Measurements from ENCODE around the gene OR2T33.
"Not testable (repeated sequence)": the region's sequence is repeated elsewhere in the genome, so short reads cannot be mapped to it uniquely, and the experiment has no call there.

The OR2T33 gene, protein sequence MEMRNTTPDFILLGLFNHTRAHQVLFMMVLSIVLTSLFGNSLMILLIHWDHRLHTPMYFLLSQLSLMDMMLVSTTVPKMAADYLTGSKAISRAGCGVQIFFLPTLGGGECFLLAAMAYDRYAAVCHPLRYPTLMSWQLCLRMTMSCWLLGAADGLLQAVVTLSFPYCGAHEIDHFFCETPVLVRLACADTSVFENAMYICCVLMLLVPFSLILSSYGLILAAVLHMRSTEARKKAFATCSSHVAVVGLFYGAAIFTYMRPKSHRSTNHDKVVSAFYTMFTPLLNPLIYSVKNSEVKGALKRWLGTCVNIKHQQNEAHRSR

DNA sequence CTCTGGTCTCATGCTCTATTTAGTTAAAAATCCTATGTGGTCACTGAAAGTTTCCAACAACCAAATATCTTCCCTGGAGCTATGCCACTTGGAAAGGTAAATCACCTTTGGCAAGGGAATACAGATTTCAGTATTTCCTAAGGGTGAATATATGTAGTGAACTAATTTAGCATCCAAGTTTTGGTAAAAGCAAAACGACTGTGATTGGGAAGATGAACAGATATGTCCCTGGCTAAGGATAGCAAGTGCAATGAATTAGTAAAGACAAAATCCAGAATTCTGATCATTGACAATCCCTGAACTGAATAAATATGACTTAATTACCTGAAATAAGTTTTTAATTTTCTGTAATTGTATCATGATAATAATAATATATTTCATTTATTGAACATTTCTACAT, at the start of gene OR2T33:
OR2T33 (minus strand) TSS at position 101 of the 400 bp plus-strand sequence. CDS start 4,162 bp downstream, outside the sequence.
- Mint-ChIP-seq H3K9me3 (no peaks in the 10 kb centered on the region), H3K27me3 (no peaks in the 10 kb centered on the region), H3K36me3 (ENCODE audit: low read depth) (no peaks in the 10 kb centered on the region), H3K4me1 (ENCODE audit: low read depth) (no peaks in the 10 kb centered on the region), H3K27ac (no peak within 1 kb of the TSS), H3K4me3 (no peak within 1 kb of the TSS)

DNA sequence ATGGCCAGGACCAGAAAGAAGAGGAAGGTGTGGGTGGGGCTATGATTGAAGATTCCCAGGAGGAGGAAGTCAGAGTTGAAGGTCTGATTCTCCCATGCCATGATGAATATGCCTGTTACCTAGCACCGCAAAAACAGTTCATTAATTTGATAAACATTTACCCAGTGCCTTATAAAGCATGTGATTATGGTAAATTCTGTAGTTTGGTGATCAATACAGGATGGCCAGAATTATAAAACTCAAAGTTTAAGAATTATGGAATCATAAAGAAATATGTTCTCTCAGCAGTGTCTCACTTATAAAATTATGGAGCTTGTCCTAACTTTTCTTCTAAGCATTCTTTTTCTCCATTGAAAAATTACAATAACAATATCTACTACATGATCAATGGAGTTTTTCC, 46.7 kb upstream of the OR2T33 start, which contains the start of gene OR2M7:
OR2M7 (minus strand) TSS at position 101 of the 400 bp plus-strand sequence; CDS start at position 101, 0 bp downstream.
- Mint-ChIP-seq H3K9me3 (no peaks in the 10 kb centered on the region), H3K27ac (no peak within 1 kb of the TSS), H3K4me1 (ENCODE audit: low read depth) (no peaks in the 10 kb centered on the region)

DNA sequence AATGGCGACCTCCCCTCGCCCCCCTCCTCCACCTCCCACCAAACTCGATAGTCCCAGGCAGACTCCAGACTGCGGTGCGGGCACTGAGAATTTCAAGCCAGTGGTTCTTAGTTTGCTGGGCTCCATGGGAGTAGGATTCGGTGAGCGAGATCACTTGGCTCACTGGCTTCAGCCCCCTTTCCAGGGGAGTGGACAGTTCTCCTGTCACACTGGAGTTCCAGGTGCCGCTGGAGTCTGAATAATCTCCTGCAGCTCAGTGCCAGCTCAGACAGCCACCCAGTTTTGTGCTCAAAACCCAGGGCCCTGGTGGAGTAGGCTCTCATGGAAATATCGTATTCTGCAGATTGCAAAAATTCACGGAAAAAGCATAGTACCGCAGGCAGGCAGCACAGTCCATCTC, 39.0 kb upstream of the OR2T33 start:
- Mint-ChIP-seq H3K36me3 (ENCODE audit: low read depth) (no peaks in the 10 kb centered on the region), H3K4me1 (ENCODE audit: low read depth) (no peaks in the 10 kb centered on the region), H3K4me3 (no peak overlapping the region), H3K27me3 (peaks cover 27% of the 10 kb centered on the region), H3K9me3 (peaks cover 21% of the 10 kb centered on the region), H3K27ac (no peak overlapping the region)

More for the DNA sequence above, 46.7 kb upstream of the OR2T33 start, which contains the start of gene OR2M7:
- H3K4me3 Mint-ChIP-seq, result no peak within 1 kb of the TSS
- H3K36me3 Mint-ChIP-seq (ENCODE audit: low read depth), result no peaks in the 10 kb centered on the region
- peaks cover 17% of the 10 kb centered on the region for H3K27me3 Mint-ChIP-seq

DNA sequence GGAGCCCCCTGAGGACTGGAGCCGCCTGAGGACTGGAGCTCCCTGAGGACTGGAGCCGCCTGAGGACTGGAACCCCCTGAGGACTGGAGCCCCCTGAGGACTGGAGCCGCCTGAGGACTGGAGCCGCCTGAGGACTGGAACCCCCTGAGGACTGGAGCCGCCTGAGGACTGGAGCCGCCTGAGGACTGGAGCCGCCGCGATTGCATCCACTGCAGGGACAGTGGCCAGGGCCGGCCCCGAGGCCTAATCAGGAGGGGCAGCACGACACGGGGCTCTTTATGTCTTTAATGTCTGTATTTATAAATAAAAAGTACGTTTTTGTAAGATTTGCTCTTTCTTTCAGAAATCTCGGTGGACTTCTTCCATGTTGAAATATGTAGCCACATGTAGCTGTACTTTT, 29.0 kb upstream of the OR2T33 start:
- not testable (repeated sequence) for H3K4me1 Mint-ChIP-seq (ENCODE audit: low read depth); H3K27me3 Mint-ChIP-seq; H3K36me3 Mint-ChIP-seq (ENCODE audit: low read depth); H3K4me3 Mint-ChIP-seq; H3K9me3 Mint-ChIP-seq; H3K27ac Mint-ChIP-seq

DNA sequence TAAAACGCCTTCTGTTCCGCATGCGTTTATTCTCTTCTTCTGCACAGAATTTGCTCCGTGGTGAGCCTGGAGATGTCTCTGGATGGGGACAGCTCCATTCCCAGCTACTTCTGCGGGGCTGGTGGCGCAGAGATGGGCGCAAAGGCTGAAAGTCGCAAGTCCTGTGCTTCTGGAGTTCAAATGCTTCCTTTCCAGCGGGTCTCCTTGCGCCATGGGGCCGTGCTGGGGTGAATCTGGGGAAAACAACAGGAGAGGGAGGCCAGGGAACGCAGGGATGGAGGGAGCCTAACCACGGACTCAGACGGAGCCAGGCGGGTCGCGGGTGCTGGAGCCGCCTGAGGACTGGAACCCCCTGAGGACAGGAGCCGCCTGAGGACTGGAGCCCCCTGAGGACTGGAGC, 28.3 kb upstream of the OR2T33 start:
- no peak overlapping the region for H3K27ac Mint-ChIP-seq

DNA sequence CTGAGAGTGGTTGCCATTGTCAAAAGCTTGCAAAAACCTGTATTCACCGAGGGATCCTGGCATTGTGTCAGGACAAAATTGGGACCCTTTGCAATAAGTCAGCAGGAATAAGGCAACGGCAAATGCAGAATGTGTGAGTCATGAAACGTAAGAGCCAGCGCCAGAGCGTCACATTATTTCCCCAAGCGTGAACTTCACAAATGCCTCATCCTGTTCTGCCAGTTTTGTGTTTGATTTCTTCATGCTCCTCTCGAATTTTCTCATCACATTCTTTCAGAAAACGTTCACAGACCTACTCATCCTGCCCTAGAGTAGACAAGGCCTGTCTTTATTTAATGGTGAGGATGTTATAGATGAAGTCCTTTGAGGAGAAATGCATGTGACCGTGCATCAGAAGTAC, 27.9 kb upstream of the OR2T33 start:
- H3K9me3 Mint-ChIP-seq; H3K4me3 Mint-ChIP-seq; H3K4me1 Mint-ChIP-seq (ENCODE audit: low read depth); H3K36me3 Mint-ChIP-seq (ENCODE audit: low read depth); H3K27ac Mint-ChIP-seq; H3K27me3 Mint-ChIP-seq: not testable (repeated sequence)

More for the DNA sequence above, 28.3 kb upstream of the OR2T33 start:
- H3K27me3 Mint-ChIP-seq, result peaks cover 2% of the 10 kb centered on the region
- H3K9me3 Mint-ChIP-seq, result no peaks in the 10 kb centered on the region
- H3K36me3 Mint-ChIP-seq (ENCODE audit: low read depth), result no peaks in the 10 kb centered on the region
- no peaks in the 10 kb centered on the region for H3K4me1 Mint-ChIP-seq (ENCODE audit: low read depth)
- H3K4me3 Mint-ChIP-seq, result no peak overlapping the region

DNA sequence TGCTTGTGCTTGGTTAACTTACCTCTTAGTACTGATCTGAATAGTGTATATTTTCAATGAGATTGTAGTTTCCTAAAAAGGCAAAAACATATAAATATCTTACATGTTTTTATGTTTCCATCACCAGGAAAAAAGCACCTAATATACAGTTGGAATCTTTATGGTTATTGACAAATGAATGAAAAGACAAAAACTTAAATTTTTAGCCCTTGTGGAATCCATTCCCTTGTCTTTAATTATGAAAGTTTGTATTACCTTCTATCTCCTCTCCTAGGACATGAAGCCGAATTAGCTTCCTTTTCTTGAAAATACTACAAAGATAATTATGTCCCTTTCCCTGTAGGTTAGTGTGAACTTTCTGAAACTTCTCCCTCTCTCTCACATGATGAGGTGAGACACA, 25.5 kb upstream of the OR2T33 start, which contains the start of gene OR2T12:
OR2T12 (minus strand) TSS at position 101 of the 400 bp plus-strand sequence. CDS start 7,846 bp downstream, outside the sequence.
- no peaks in the 10 kb centered on the region for H3K36me3 Mint-ChIP-seq (ENCODE audit: low read depth)
- no peak within 1 kb of the TSS for H3K27ac Mint-ChIP-seq
- no peaks in the 10 kb centered on the region for H3K9me3 Mint-ChIP-seq
- H3K27me3 Mint-ChIP-seq, result peaks cover 2% of the 10 kb centered on the region
- no peak within 1 kb of the TSS for H3K4me3 Mint-ChIP-seq
- no peaks in the 10 kb centered on the region for H3K4me1 Mint-ChIP-seq (ENCODE audit: low read depth)

DNA sequence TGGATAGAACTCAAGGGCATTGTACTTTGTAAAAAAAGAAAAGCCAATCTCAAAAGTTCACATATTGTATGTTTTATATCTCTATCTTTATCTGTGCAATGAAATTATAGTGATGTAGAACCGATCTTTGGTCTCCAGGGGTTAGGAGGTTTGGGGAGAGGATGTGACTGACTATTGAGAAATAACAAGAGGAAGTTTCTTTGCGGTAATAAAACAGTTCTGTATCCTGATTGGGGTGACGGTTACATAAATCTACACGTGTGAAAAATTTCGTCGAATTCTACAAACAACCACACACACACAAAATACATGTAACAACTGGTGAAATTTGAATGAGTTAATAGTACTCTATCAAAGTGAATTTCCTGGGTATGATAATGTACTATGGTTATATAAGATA, 10.6 kb upstream of the OR2T33 start:
- H3K27me3 Mint-ChIP-seq, result no peaks in the 10 kb centered on the region

DNA sequence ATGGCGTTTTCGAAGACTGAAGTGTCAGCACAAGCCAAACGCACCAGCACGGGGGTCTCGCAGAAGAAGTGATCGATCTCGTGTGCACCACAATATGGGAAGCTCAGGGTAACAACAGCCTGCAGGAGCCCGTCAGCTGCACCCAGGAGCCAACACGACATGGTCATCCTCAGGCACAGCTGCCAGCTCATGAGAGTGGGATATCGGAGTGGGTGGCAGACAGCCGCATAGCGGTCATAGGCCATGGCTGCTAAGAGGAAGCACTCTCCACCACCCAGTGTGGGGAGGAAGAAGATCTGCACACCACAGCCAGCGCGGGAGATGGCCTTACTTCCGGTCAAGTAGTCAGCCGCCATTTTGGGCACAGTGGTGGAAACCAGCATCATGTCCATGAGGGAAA, 4.6 kb downstream of the OR2T33 start:
- H3K27ac Mint-ChIP-seq; H3K9me3 Mint-ChIP-seq; H3K27me3 Mint-ChIP-seq; H3K4me1 Mint-ChIP-seq (ENCODE audit: low read depth); H3K4me3 Mint-ChIP-seq; H3K36me3 Mint-ChIP-seq (ENCODE audit: low read depth): not testable (repeated sequence)

More for the DNA sequence above, 10.6 kb upstream of the OR2T33 start:
- no peak overlapping the region for H3K4me3 Mint-ChIP-seq
- no peaks in the 10 kb centered on the region for H3K4me1 Mint-ChIP-seq (ENCODE audit: low read depth)
- no peak overlapping the region for H3K27ac Mint-ChIP-seq
- no peaks in the 10 kb centered on the region for H3K36me3 Mint-ChIP-seq (ENCODE audit: low read depth)
- H3K9me3 Mint-ChIP-seq, result no peaks in the 10 kb centered on the region

DNA sequence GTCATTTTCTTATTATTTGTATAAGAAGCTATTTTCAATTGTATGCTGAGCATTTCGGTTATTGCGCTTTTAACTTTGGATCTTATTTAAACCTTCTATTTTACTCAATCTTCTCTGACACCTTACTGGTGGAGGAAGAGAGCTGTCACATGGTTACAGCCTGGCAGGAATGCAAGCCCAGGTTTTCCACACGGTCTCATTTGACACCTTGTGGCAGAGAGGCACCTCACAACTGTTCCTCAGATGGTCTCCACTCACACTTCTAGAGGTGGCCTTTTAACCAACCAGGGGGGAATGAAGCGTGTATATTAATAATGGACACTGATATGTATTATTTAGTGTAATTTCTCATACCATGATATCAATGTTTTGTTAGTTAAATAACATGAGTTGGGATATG, 9.6 kb downstream of the OR2T33 start:
- H3K4me3 Mint-ChIP-seq, result no peak overlapping the region
- peaks cover 7% of the 10 kb centered on the region for H3K9me3 Mint-ChIP-seq

DNA sequence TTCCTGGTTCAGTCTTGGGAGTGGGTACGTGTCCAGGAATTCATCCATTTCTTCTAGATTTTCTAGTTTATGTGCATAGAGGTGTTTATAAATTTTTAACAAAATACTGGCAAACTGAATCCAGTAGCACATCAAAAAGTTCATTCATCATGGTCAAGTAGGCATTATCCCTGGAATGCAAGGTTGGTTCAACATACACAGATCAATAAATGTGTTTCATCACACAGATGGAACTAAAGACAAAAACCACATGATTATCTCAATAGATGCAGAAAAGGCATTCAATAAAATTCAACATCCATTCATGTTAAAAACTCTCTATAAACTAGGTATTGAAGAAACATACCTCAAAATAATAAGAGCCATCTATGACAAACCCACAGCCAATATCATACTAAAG, 18.5 kb downstream of the OR2T33 start:
- not testable (repeated sequence) for H3K27me3 Mint-ChIP-seq; H3K27ac Mint-ChIP-seq; H3K36me3 Mint-ChIP-seq (ENCODE audit: low read depth); H3K4me1 Mint-ChIP-seq (ENCODE audit: low read depth); H3K4me3 Mint-ChIP-seq
- peaks cover 12% of the 10 kb centered on the region for H3K9me3 Mint-ChIP-seq

More for the DNA sequence above, 9.6 kb downstream of the OR2T33 start:
- no peaks in the 10 kb centered on the region for H3K4me1 Mint-ChIP-seq (ENCODE audit: low read depth)
- no peaks in the 10 kb centered on the region for H3K27me3 Mint-ChIP-seq
- no peaks in the 10 kb centered on the region for H3K36me3 Mint-ChIP-seq (ENCODE audit: low read depth)
- no peak overlapping the region for H3K27ac Mint-ChIP-seq

DNA sequence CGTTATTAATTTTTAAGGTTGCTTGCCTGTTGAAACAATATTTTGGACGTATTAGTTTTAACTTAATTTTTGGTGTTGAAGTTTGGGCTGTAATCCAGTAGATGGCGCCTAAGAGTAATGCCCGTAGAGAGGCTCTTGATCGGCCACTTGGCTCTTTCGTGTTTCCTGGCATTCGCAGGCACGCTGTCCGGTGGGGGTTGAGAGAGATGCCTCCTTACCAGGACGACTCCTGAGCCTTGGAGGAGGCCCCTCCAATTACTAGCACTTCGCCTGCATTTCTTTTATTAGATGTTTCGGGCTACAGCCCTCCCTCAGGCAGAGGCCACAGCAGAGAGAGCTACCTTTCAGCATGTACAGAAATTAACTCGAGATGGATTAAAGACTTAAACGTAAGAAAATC, 34.6 kb downstream of the OR2T33 start:
- Mint-ChIP-seq H3K9me3 (no peaks in the 10 kb centered on the region), H3K27me3 (peaks cover 35% of the 10 kb centered on the region), H3K4me1 (ENCODE audit: low read depth) (peaks cover 3% of the 10 kb centered on the region), H3K27ac (no peak overlapping the region), H3K4me3 (no peak overlapping the region), H3K36me3 (ENCODE audit: low read depth) (no peaks in the 10 kb centered on the region)

DNA sequence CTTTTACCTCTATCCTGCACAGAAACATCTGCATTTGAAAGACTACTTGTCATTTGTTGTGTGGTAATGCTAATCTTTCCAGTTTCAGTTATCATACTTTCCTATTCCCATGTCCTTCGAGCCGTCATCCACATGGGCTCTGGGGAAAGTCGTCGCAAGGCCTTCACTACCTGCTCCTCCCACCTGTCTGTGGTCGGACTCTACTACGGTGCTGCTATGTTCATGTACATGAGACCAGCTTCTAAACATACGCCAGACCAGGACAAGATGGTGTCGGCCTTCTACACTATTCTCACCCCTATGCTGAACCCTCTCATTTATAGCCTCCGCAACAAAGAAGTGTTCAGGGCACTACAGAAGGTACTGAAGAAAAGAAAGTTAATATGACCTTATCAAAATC, 38.3 kb downstream of the OR2T33 start:
- Mint-ChIP-seq H3K4me3 (no peak overlapping the region), H3K9me3 (no peaks in the 10 kb centered on the region), H3K27ac (no peak overlapping the region), H3K27me3 (peaks cover 12% of the 10 kb centered on the region), H3K4me1 (ENCODE audit: low read depth) (peaks cover 3% of the 10 kb centered on the region), H3K36me3 (ENCODE audit: low read depth) (no peaks in the 10 kb centered on the region)

DNA sequence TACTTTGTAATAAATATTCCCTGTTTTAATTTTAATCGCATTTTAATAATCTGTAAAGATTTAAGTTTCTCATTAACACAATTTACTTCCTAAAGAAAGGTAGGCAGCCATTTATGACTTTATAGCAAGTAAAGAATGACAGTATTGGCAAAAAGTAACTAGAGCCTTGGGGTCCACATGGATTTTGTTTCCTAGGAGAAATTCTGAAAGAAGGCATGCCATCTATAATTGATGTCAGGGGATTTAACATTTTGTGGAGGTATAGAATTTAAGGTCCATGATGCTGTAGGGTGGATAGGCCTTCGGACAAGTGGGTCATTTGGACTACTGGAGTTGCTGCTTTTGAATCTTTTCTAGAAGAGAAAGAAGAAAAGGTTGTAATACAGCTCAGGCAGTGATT, 46.7 kb downstream of the OR2T33 start, which contains the start of gene OR2M4:
OR2M4 (plus strand) TSS at position 301 of the 400 bp plus-strand sequence. CDS start 7,512 bp downstream, outside the sequence.
- peaks cover 5% of the 10 kb centered on the region for H3K9me3 Mint-ChIP-seq
- no peaks in the 10 kb centered on the region for H3K36me3 Mint-ChIP-seq (ENCODE audit: low read depth)
- no peak within 1 kb of the TSS for H3K4me3 Mint-ChIP-seq
- no peaks in the 10 kb centered on the region for H3K4me1 Mint-ChIP-seq (ENCODE audit: low read depth)
- H3K27ac Mint-ChIP-seq, result no peak within 1 kb of the TSS
- H3K27me3 Mint-ChIP-seq, result no peaks in the 10 kb centered on the region

DNA sequence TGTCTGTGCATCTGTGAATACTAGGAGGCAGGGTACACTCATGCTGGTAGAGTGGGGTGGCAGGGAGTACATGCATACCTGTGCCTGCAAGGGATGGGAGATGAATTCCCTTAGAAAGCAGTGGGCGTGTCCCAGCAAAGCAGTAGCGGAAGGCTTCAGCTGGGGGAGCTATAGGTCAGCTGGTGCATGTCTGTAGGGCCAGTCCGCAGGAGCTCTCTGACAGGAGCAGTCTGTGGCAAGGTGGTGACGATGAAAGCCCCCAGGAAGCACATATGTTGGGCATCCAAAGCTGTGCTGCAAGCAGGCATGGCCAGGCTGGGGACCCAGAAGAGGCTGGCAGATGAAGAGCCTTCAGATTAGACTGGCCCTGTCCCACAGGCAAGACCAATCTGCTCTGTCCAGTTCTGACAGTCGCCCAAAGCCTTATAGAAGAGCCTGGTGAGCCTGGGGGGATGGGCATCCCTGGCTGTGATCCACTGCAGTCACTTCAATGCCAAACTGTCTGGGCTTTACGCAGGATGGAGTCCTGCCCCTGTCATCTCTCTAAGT, 48.3 kb downstream of the OR2T33 start:
- Mint-ChIP-seq H3K36me3 (ENCODE audit: low read depth) (no peaks in the 10 kb centered on the region), H3K4me3 (no peak overlapping the region), H3K4me1 (ENCODE audit: low read depth) (no peaks in the 10 kb centered on the region), H3K9me3 (peaks cover 9% of the 10 kb centered on the region), H3K27me3 (no peaks in the 10 kb centered on the region), H3K27ac (no peak overlapping the region)
